ENCODE measurements around the gene ABCA8.

The ABCA8 gene

DNA sequence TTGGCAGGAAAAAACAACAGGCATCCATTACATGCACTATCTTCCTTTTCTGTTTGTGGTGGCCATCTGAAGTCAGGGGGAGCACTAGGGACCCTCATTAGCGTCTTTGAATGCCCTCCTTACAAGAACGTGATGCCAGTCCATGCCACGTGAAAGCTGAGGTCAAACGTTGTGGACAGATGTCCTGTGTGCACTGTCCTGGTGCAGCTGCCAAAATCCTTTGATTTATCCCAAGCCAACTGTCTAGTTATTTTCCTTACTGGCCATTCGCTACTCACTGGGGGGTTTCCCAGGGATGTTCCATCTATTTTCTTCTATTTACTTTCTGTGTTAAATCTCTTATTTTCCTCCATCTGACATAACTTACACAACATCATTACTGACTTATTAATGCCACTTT, 135.7 kb downstream of the ABCA8 start:
- no CpG with 5 or more reads among the region's 5 CpGs for WGBS, 2 donors (ENCODE audit: extremely low coverage in 2 of 2, insufficient read length in 2 of 2, insufficient replicate concordance in 1 of 2)
- H3K4ac ChIP-seq (ENCODE audit: low read length) = no peak overlapping the region
- no peak overlapping the region for H3K4me3 ChIP-seq (ENCODE audit: low read length in 2 of 2)
- no peak overlapping the region for H4K8ac ChIP-seq (ENCODE audit: low read depth, low read length)
- H4K91ac ChIP-seq (ENCODE audit: low read depth, low read length, poor library complexity) = no peak overlapping the region
- H2BK120ac ChIP-seq (ENCODE audit: low read depth, low read length) = no peak overlapping the region
- H2BK15ac ChIP-seq (ENCODE audit: low read length) = no peak overlapping the region
- H3K36me3 ChIP-seq (replicated peaks in 1 of 2; ENCODE audit: control insufficient read depth in 2 of 2, insufficient read depth in 2 of 2, low read length in 2 of 2) = no peaks in the 10 kb centered on the region
- no peak for DNase-seq (ENCODE audit: low spot score)
- no peak overlapping the region for H2BK12ac ChIP-seq (ENCODE audit: low read length)
- no peak overlapping the region for H3K18ac ChIP-seq (ENCODE audit: low read length)
- no peaks in the 10 kb centered on the region for H3K9me3 ChIP-seq (replicated peaks in 1 of 2; ENCODE audit: control insufficient read depth in 2 of 2, insufficient read depth in 1 of 2, low read depth in 1 of 2, low read length in 2 of 2)
- no peak overlapping the region for H2AFZ ChIP-seq (ENCODE audit: low read length)
- no peak overlapping the region for H3K4me2 ChIP-seq (ENCODE audit: insufficient read depth, low read length, poor library complexity, severe bottlenecking)
- H3K27me3 ChIP-seq (ENCODE audit: control insufficient read depth in 3 of 3, insufficient read depth in 3 of 3, low read depth in 1 of 3, low read length in 3 of 3) = no peaks in the 10 kb centered on the region
- no peaks in the 10 kb centered on the region for H3K79me1 ChIP-seq (ENCODE audit: low read depth, low read length)
- H3K4me1 ChIP-seq (ENCODE audit: control insufficient read depth in 2 of 2, insufficient read depth in 1 of 2, low read depth in 1 of 2, low read length in 2 of 2) = peaks cover 2 to 13% of the 10 kb centered on the region in 2 donors
- H3K27ac ChIP-seq (replicated peaks; ENCODE audit: low read length) = no peak overlapping the region
- no peak overlapping the region for H3K9ac ChIP-seq (ENCODE audit: low read depth, low read length, poor library complexity)
- no peak overlapping the region for H3K14ac ChIP-seq (ENCODE audit: low read length)
- no peak overlapping the region for H2BK5ac ChIP-seq (ENCODE audit: low read length)
- no peak overlapping the region for H2AK5ac ChIP-seq (ENCODE audit: low read depth, low read length)
- no peak overlapping the region for H3K23ac ChIP-seq (ENCODE audit: low read depth, low read length, poor library complexity)

All from neuronal stem cell (in vitro differentiated cells).